SH-SY5Y (cell line): ENCODE data around the gene PRRC2C.

ENCODE experiments used
- GATA2 ChIP-seq: IDR thresholded peaks from 2 replicates; pipeline ENCODE4 v1.6.1; 2011; ENCODE audit warnings: mild to moderate bottlenecking, low read depth, low read length
- GATA3 ChIP-seq: IDR thresholded peaks from 2 replicates; pipeline ENCODE4 v1.6.1; 2011; ENCODE audit warnings: low read depth, mild to moderate bottlenecking, low read length, moderate library complexity

- TF ChIP-seq GATA2 (no peak), GATA3 (no peak)
Measured at GRCh38 chr1:171636141-171636540, 150.8 kb downstream of the PRRC2C start.
